GM18498 (cell line): ENCODE measurements around the gene KLRB1.
"Not testable (repeated sequence)": the region's sequence is repeated elsewhere in the genome, so short reads cannot be mapped to it uniquely, and the experiment has no call there.

Experiments
- ATAC-seq: cut with Tn5 transposase; IDR thresholded peaks from one replicate; pipeline ENCODE4 v1.9.1; 2021; ENCODE audit warnings: mild to moderate bottlenecking, moderate library complexity; ENCODE audit not compliant: unreplicated experiment

Gene KLRB1

GRCh38 chr12:9625019-9625418 is 17.3 kb upstream of the KLRB1 start:
- no peak for ATAC-seq

GRCh38 chr12:9619411-9620179 is 11.9 kb upstream of the KLRB1 start:
- no peak for ATAC-seq

- not testable (repeated sequence) for ATAC-seq
These were observed 11.2 kb upstream of the KLRB1 start for GRCh38 chr12:9618906-9619305.

- ATAC-seq = no peak
These were observed 9.4 kb upstream of the KLRB1 start for GRCh38 chr12:9617124-9617523.

GRCh38 chr12:9615420-9616136 is 7.9 kb upstream of the KLRB1 start:
- no peak for ATAC-seq

- ATAC-seq = not testable (repeated sequence)
These were observed 2.9 kb upstream of the KLRB1 start for GRCh38 chr12:9610606-9611005.

- no peak for ATAC-seq
These were observed 862 bp downstream of the KLRB1 start for GRCh38 chr12:9606736-9607372.

GRCh38 chr12:9606247-9606646 is 1.5 kb downstream of the KLRB1 start:
- no peak for ATAC-seq

GRCh38 chr12:9605483-9605882 is 2.2 kb downstream of the KLRB1 start:
- no peak for ATAC-seq

- ATAC-seq = no peak
These were observed 3.4 kb downstream of the KLRB1 start for GRCh38 chr12:9604287-9604686.

- ATAC-seq = not testable (repeated sequence)
These were observed 7.3 kb downstream of the KLRB1 start for GRCh38 chr12:9600426-9600825.

- ATAC-seq = no peak
These were observed 9.4 kb downstream of the KLRB1 start for GRCh38 chr12:9598363-9598762.

GRCh38 chr12:9597365-9597764 is 10.4 kb downstream of the KLRB1 start:
- ATAC-seq = no peak

GRCh38 chr12:9590441-9590840 is 17.3 kb downstream of the KLRB1 start:
- no peak for ATAC-seq

- ATAC-seq = no peak
These were observed 19.0 kb downstream of the KLRB1 start for GRCh38 chr12:9588749-9589148.

- no peak for ATAC-seq
These were observed 19.6 kb downstream of the KLRB1 start for GRCh38 chr12:9587987-9588600.

GRCh38 chr12:9577729-9578128 is 30.0 kb downstream of the KLRB1 start:
- ATAC-seq = not testable (repeated sequence)

GRCh38 chr12:9567151-9567550 is 40.6 kb downstream of the KLRB1 start:
- not testable (repeated sequence) for ATAC-seq

GRCh38 chr12:9566113-9566512 is 41.6 kb downstream of the KLRB1 start:
- ATAC-seq = not testable (repeated sequence)

GRCh38 chr12:9564418-9564817 is 43.3 kb downstream of the KLRB1 start:
- ATAC-seq = not testable (repeated sequence)

- not testable (repeated sequence) for ATAC-seq
These were observed 44.8 kb downstream of the KLRB1 start for GRCh38 chr12:9562841-9563453.
